IMR-90 (cell line): Measurements from ENCODE around the gene LAMB2. TPM values are rescaled to one million over a fixed set of nuclear protein-coding genes. Genes with fewer than 3 reads are reported as not detected.

Experiments
- ATAC-seq: fragments of 200-7000 bp; cut with Tn5 transposase; 2 replicates; pipeline ENCODE4 v1.9.1; 2020; ENCODE audit warnings: low read depth, mild to moderate bottlenecking, moderate library complexity
- BruUV-seq: library from RNA; stranded (reverse); fragments of 400-500 nt; replicated peaks from 2 replicates; lab custom pipeline; 2021; lab: Mats Ljungman, UMichigan
- CTCF ChIA-PET: fragments of 300-600 bp; formaldehyde crosslinking; extraction: SDS; loops from one replicate; lab custom pipeline; 2021; ENCODE audit warnings: antibody characterized with exemption; lab: Yijun Ruan, JAX
- POLR2A ChIA-PET: fragments of 300-600 bp; sonication (Branson Sonifier 250); formaldehyde crosslinking; loops from one replicate; lab custom pipeline; 2022; ENCODE audit warnings: antibody characterized with exemption; ENCODE audit not compliant: unreplicated experiment; lab: Charles Lee
- DNase-seq: peaks from one replicate; pipeline ENCODE4 v3.0.0; 2013
- H2AFZ ChIP-seq: replicated peaks from 2 replicates; pipeline ENCODE3; 2013; ENCODE audit warnings: low read length, mild to moderate bottlenecking; ENCODE audit not compliant: poor library complexity
- H2AK5ac ChIP-seq: 2 replicates; pipeline ENCODE4 v1.6.1; 2013; ENCODE audit warnings: low read depth, low read length, inconsistent platforms
- H2AK9ac ChIP-seq: replicated peaks from 2 replicates; pipeline ENCODE3; 2013; ENCODE audit warnings: mild to moderate bottlenecking, low read depth, low read length, moderate library complexity; ENCODE audit not compliant: poor library complexity
- H2BK120ac ChIP-seq: 2 replicates; pipeline ENCODE4 v1.6.1; 2013; ENCODE audit warnings: low read depth, low read length, inconsistent platforms
- H2BK15ac ChIP-seq: 3 replicates; pipeline ENCODE4 v1.6.1; 2013; ENCODE audit warnings: low read depth, low read length, inconsistent platforms
- H2BK20ac ChIP-seq: 2 replicates; pipeline ENCODE4 v1.6.1; 2013; ENCODE audit warnings: low read depth, mild to moderate bottlenecking, inconsistent platforms, low read length, moderate library complexity
- H2BK5ac ChIP-seq: 2 replicates; pipeline ENCODE4 v1.6.1; 2013; ENCODE audit warnings: mild to moderate bottlenecking, low read depth, low read length, inconsistent platforms; ENCODE audit not compliant: poor library complexity, severe bottlenecking
- H3K14ac ChIP-seq: replicated peaks from 2 replicates; pipeline ENCODE4 v1.6.1; 2013; ENCODE audit warnings: low read depth, low read length, inconsistent platforms
- H3K18ac ChIP-seq: 2 replicates; pipeline ENCODE4 v1.6.1; 2013; ENCODE audit warnings: low read depth, low read length, control low read depth
- H3K23ac ChIP-seq: 2 replicates; pipeline ENCODE4 v1.6.1; 2013; ENCODE audit warnings: low read depth, low read length, inconsistent platforms
- H3K27ac ChIP-seq: 2 replicates; pipeline ENCODE4 v1.5.1; 2013; ENCODE audit warnings: mild to moderate bottlenecking, control low read depth, low read length; ENCODE audit not compliant: insufficient read depth
- H3K27me3 ChIP-seq: 2 replicates; pipeline ENCODE4 v1.6.1; 2013; ENCODE audit warnings: low read length; ENCODE audit not compliant: control insufficient read depth, insufficient read depth
- H3K36me3 ChIP-seq: 2 replicates; pipeline ENCODE4 v1.6.1; 2013; ENCODE audit warnings: low read length, mixed read lengths; ENCODE audit not compliant: control insufficient read depth, insufficient read depth
- H3K4ac ChIP-seq: 2 replicates; pipeline ENCODE4 v1.6.1; 2013; ENCODE audit warnings: low read depth, low read length, inconsistent platforms
- H3K4me1 ChIP-seq: 2 replicates; pipeline ENCODE4 v1.6.1; 2013; ENCODE audit warnings: low read length, mixed read lengths; ENCODE audit not compliant: control insufficient read depth, insufficient read depth
- H3K4me2 ChIP-seq: 2 replicates; pipeline ENCODE4 v1.6.1; 2013; ENCODE audit warnings: low read depth, mild to moderate bottlenecking, control low read depth, low read length, moderate library complexity
- H3K4me3 ChIP-seq: 2 replicates; pipeline ENCODE4 v1.5.1; 2013; ENCODE audit warnings: low read depth, mild to moderate bottlenecking, control low read depth, low read length, moderate library complexity; ENCODE audit not compliant: insufficient read depth
- H3K56ac ChIP-seq: 2 replicates; pipeline ENCODE4 v1.6.1; 2013; ENCODE audit warnings: low read length, inconsistent platforms; ENCODE audit not compliant: insufficient read depth; ENCODE audit errors: extremely low read depth
- H3K79me1 ChIP-seq, 2 experiments: 2 replicates each; pipeline ENCODE4 v1.6.1; 2013; ENCODE audit warnings: low read length in 2 of 2, inconsistent platforms in 1 of 2, low read depth in 1 of 2
- H3K9ac ChIP-seq: 2 replicates; pipeline ENCODE4 v1.6.1; 2013; ENCODE audit warnings: low read depth, low read length, control low read depth
- H3K9me1 ChIP-seq: 2 replicates; pipeline ENCODE4 v1.6.1; 2013; ENCODE audit warnings: low read length, inconsistent platforms; ENCODE audit not compliant: insufficient read depth
- H3K9me3 ChIP-seq: 2 replicates; pipeline ENCODE4 v1.6.1; 2013; ENCODE audit warnings: low read length; ENCODE audit not compliant: control insufficient read depth, insufficient read depth
- H4K20me1 ChIP-seq: 2 replicates; pipeline ENCODE4 v1.6.1; 2013; ENCODE audit warnings: low read length, inconsistent platforms; ENCODE audit not compliant: insufficient read depth
- H4K5ac ChIP-seq: 2 replicates; pipeline ENCODE4 v1.6.1; 2013; ENCODE audit warnings: mild to moderate bottlenecking, low read depth, low read length, control low read depth
- H4K8ac ChIP-seq, 2 experiments: 2 replicates each; pipeline ENCODE4 v1.6.1; 2013; ENCODE audit warnings: low read depth in 2 of 2, low read length in 2 of 2, control low read depth in 1 of 2, inconsistent platforms in 1 of 2
- H4K91ac ChIP-seq: 2 replicates; pipeline ENCODE4 v1.6.1; 2013; ENCODE audit warnings: low read depth, low read length, inconsistent platforms; ENCODE audit not compliant: insufficient read depth
- BHLHE40 ChIP-seq: fragments of 150-350 bp; IDR thresholded peaks from 2 replicates; pipeline ENCODE4 v1.6.1; 2016; ENCODE audit warnings: mild to moderate bottlenecking, low read depth, low read length
- CEBPB ChIP-seq: IDR thresholded peaks from 2 replicates; pipeline ENCODE4 v1.6.1; 2012; ENCODE audit warnings: low read depth, low read length, improper control_type of control experiment
- CHD1 ChIP-seq: IDR thresholded peaks from 2 replicates; pipeline ENCODE4 v1.6.1; 2012; ENCODE audit warnings: low read depth, low read length, improper control_type of control experiment
- CTCF ChIP-seq: conservative IDR thresholded peaks from 2 replicates; pipeline ENCODE4 v1.5.1; 2012; ENCODE audit warnings: mild to moderate bottlenecking, low read depth, low read length, improper control_type of control experiment
- ELK1 ChIP-seq: fragments of 150-350 bp; IDR thresholded peaks from 2 replicates; pipeline ENCODE4 v1.6.1; 2016; ENCODE audit warnings: low read depth, mild to moderate bottlenecking, low read length, moderate library complexity, borderline replicate concordance
- FOS ChIP-seq: fragments of 150-350 bp; IDR thresholded peaks from 2 replicates; pipeline ENCODE4 v1.6.1; 2016; ENCODE audit warnings: low read depth, low read length
- MAFK ChIP-seq: IDR thresholded peaks from 2 replicates; pipeline ENCODE4 v1.6.1; 2012; ENCODE audit warnings: low read depth, low read length, improper control_type of control experiment
- MAZ ChIP-seq: IDR thresholded peaks from 2 replicates; pipeline ENCODE4 v1.6.1; 2012; ENCODE audit warnings: low read depth, mild to moderate bottlenecking, low read length, improper control_type of control experiment, moderate library complexity, borderline replicate concordance
- MXI1 ChIP-seq: IDR thresholded peaks from 2 replicates; pipeline ENCODE4 v1.6.1; 2012; ENCODE audit warnings: low read depth, mild to moderate bottlenecking, low read length, moderate library complexity, borderline replicate concordance
- NFE2L2 ChIP-seq: fragments of 150-350 bp; IDR thresholded peaks from 2 replicates; pipeline ENCODE4 v1.6.1; 2016; ENCODE audit warnings: low read depth, mild to moderate bottlenecking, low read length
- POLR2A ChIP-seq: IDR thresholded peaks from 2 replicates; pipeline ENCODE4 v1.6.1; 2012; ENCODE audit warnings: mild to moderate bottlenecking, low read depth, low read length
- RAD21 ChIP-seq: IDR thresholded peaks from 2 replicates; pipeline ENCODE4 v1.6.1; 2012; ENCODE audit warnings: low read length, improper control_type of control experiment
- RCOR1 ChIP-seq: IDR thresholded peaks from 2 replicates; pipeline ENCODE4 v1.6.1; 2012; ENCODE audit warnings: mild to moderate bottlenecking, low read length, improper control_type of control experiment; ENCODE audit not compliant: insufficient replicate concordance
- RFX5 ChIP-seq: IDR thresholded peaks from 2 replicates; pipeline ENCODE4 v1.8.0; 2012; ENCODE audit warnings: low read depth, mild to moderate bottlenecking, low read length, moderate library complexity
- SMC3 ChIP-seq: fragments of 150-350 bp; IDR thresholded peaks from 2 replicates; pipeline ENCODE4 v1.6.1; 2016; ENCODE audit warnings: low read depth, mild to moderate bottlenecking, antibody characterized with exemption, low read length, moderate library complexity
- USF2 ChIP-seq: fragments of 150-350 bp; IDR thresholded peaks from 2 replicates; pipeline ENCODE4 v1.6.1; 2017; ENCODE audit warnings: mild to moderate bottlenecking, antibody characterized with exemption, low read length, low read depth
- WGBS, 2 experiments: methylation state at CpG; one replicate each; pipeline versions ENCODE4 v1.1.5 to v1.1.7; 2013; ENCODE audit warnings: missing lambda C conversion rate in 2 of 2; ENCODE audit not compliant: insufficient read length in 1 of 2; ENCODE audit errors: extremely low coverage in 2 of 2; 5-methylcytosine and 5-hydroxymethylcytosine counted together
- dilution Hi-C: fragments of 300-500 bp; cut with HindIII; formaldehyde crosslinking; loops from one replicate; pipeline ENCODE4 v1.14.3; 2018; ENCODE audit warnings: low sequenced_read_pairs; ENCODE audit not compliant: unreplicated experiment
- in situ Hi-C: fragments of 300-500 bp; cut with MboI; formaldehyde crosslinking; loops from 3 replicates; pipeline ENCODE4 v1.14.3; 2019; ENCODE audit warnings: low sequenced_read_pairs, inconsistent platforms, mixed read lengths
- intact Hi-C: fragments of 100-400 bp; cut with micrococcal nuclease; formaldehyde crosslinking; loops from 2 replicates; pipeline ENCODE4 v1.10.0; 2022
- polyA plus RNA-seq, 3 experiments: library from polyadenylated mRNA; depleted of rRNA; stranded (reverse); fragments of >200 nt; gene quantifications; 2 replicates each; pipeline ENCODE4 v1.2.3, GENCODE V29; 2012; ENCODE audit warnings: low replicate concordance in 1 of 3
- total RNA-seq: library from RNA; depleted of rRNA; stranded (reverse); fragments of >200 nt; gene quantifications from 2 replicates; pipeline ENCODE4 v1.2.3, GENCODE V29; 2012

Gene LAMB2
- total and polyA plus RNA-seq, 2 of the 4 experiments (the other 2 are of a cell fraction) = 213 to 570 TPM

- Histone ChIP-seq H3K9ac (peak overlapping the region; percentile 97), H4K5ac (peak overlapping the region; percentile 93), H3K79me1 (peaks cover 41 to 43% of the 10 kb centered on the region in 2 experiments), H3K4me3 (peak overlapping the region; percentile 91), H2BK20ac (no peak overlapping the region), H3K14ac (peak overlapping the region; percentile 99), H2AK5ac (peak overlapping the region; percentile 98), H3K4ac (peak overlapping the region; percentile 95), H2AK9ac (peak overlapping the region; percentile 94), H3K9me1 (peaks cover 16% of the 10 kb centered on the region), H2BK120ac (peak overlapping the region; percentile 67; the same call in 1 of the 2 replicates), H2BK15ac (no peak overlapping the region), H3K56ac (peak overlapping the region; percentile 77; the same call in 1 of the 2 replicates), H3K9me3 (no peaks in the 10 kb centered on the region), H2BK5ac (peak overlapping the region; percentile 90), H3K27ac (peak overlapping the region; percentile 93), H4K8ac (peak overlapping the region; percentile 64 to 97), H3K27me3 (no peaks in the 10 kb centered on the region), H2AFZ (peak overlapping the region; percentile 98), H4K91ac (peak overlapping the region; percentile 89), H3K18ac (no peak overlapping the region; the same call in 1 of the 2 replicates), H3K36me3 (peaks cover 48% of the 10 kb centered on the region), H3K4me1 (peaks cover 9% of the 10 kb centered on the region), H4K20me1 (no peaks in the 10 kb centered on the region), H3K4me2 (peak overlapping the region; percentile 99), H3K23ac (peak overlapping the region; percentile 98)
- DNase-seq (no peak), ATAC-seq (no peak)
- dilution Hi-C loops = no loop called here
- TF ChIP-seq MXI1 = no peak
- TF ChIP-seq FOS = no peak
- TF ChIP-seq RAD21 = no peak
- TF ChIP-seq RCOR1 = no peak
- no peak for TF ChIP-seq USF2
- TF ChIP-seq CEBPB = no peak
- TF ChIP-seq MAFK = no peak
- no peak for TF ChIP-seq POLR2A
- no peak for TF ChIP-seq RFX5
- TF ChIP-seq NFE2L2 = no peak
- TF ChIP-seq CTCF = no peak
- no peak for TF ChIP-seq MAZ
- no peak for TF ChIP-seq CHD1
- TF ChIP-seq BHLHE40 = no peak
- TF ChIP-seq ELK1 = no peak
- TF ChIP-seq SMC3 = no peak
- CTCF ChIA-PET = interaction anchor here (1.2 kb wide), 1 partner anchor 9 kb away, joined by 5 read pairs; the partner anchor contains the start of gene QRICH1
- POLR2A ChIA-PET = no interaction called here
- in situ Hi-C loops = no loop called here
- 0% methylated on average over 1 of the region's 8 CpGs; no CpG with 5 or more reads in 1 of the 2 experiments for WGBS, 2 experiments
- intact Hi-C loops = no loop called here
- BruUV-seq = no TSS peak
Observed at GRCh38 chr3:49104052-49104426, 28.8 kb downstream of the LAMB2 start.
